HG02678 (cell line): ENCODE results near the gene BCLAF1.
A peak's percentile ranks its signal among the peaks of the same experiment; 100 is the strongest.
"Not testable (repeated sequence)": the region's sequence is repeated elsewhere in the genome, so short reads cannot be mapped to it uniquely, and the experiment has no call there.

ENCODE experiments used
- ATAC-seq: cut with Tn5 transposase; IDR thresholded peaks from one replicate; pipeline ENCODE4 v1.9.1; 2021; ENCODE audit warnings: mild to moderate bottlenecking, moderate library complexity; ENCODE audit not compliant: unreplicated experiment

The BCLAF1 gene

GRCh38 chr6:136312975-136313374, 23.3 kb upstream of the BCLAF1 start:
- no peak for ATAC-seq

GRCh38 chr6:136309729-136310311, 20.2 kb upstream of the BCLAF1 start:
- ATAC-seq, result no peak

GRCh38 chr6:136309171-136309570, 19.5 kb upstream of the BCLAF1 start:
- ATAC-seq, result no peak

- not testable (repeated sequence) for ATAC-seq
Measured at GRCh38 chr6:136308469-136308868, 18.8 kb upstream of the BCLAF1 start.

GRCh38 chr6:136307351-136307750, 17.7 kb upstream of the BCLAF1 start:
- no peak for ATAC-seq

- no peak for ATAC-seq
Measured at GRCh38 chr6:136306466-136306865, 16.8 kb upstream of the BCLAF1 start.

- no peak for ATAC-seq
Measured at GRCh38 chr6:136304410-136304809, 14.8 kb upstream of the BCLAF1 start.

GRCh38 chr6:136303516-136303915, 13.9 kb upstream of the BCLAF1 start:
- no peak for ATAC-seq

- no peak for ATAC-seq
Measured at GRCh38 chr6:136294621-136295020, 5.0 kb upstream of the BCLAF1 start.

- peak; percentile 18 for ATAC-seq
Measured at GRCh38 chr6:136290410-136291010, 864 bp upstream of the BCLAF1 start.

GRCh38 chr6:136289327-136289578, 393 bp downstream of the BCLAF1 start:
- ATAC-seq, result peak; percentile 40

- peak; percentile 31 for ATAC-seq
Measured at GRCh38 chr6:136288566-136289326, 900 bp downstream of the BCLAF1 start.

- no peak for ATAC-seq
Measured at GRCh38 chr6:136284909-136285308, 4.7 kb downstream of the BCLAF1 start.

GRCh38 chr6:136282906-136283305, 6.7 kb downstream of the BCLAF1 start:
- no peak for ATAC-seq

GRCh38 chr6:136280032-136280609, 9.5 kb downstream of the BCLAF1 start:
- ATAC-seq, result no peak

GRCh38 chr6:136274062-136274461, 15.6 kb downstream of the BCLAF1 start:
- no peak for ATAC-seq

- no peak for ATAC-seq
Measured at GRCh38 chr6:136265101-136265500, 24.5 kb downstream of the BCLAF1 start.

GRCh38 chr6:136262940-136263339, 26.7 kb downstream of the BCLAF1 start:
- no peak for ATAC-seq

GRCh38 chr6:136254851-136255466, 34.7 kb downstream of the BCLAF1 start:
- ATAC-seq, result no peak

GRCh38 chr6:136253734-136254133, 35.9 kb downstream of the BCLAF1 start:
- no peak for ATAC-seq

GRCh38 chr6:136252441-136252840, 37.2 kb downstream of the BCLAF1 start:
- no peak for ATAC-seq

- ATAC-seq, result no peak
Measured at GRCh38 chr6:136251394-136251793, 38.3 kb downstream of the BCLAF1 start.
